MV-4-11 (cell line): ENCODE results near the gene SCMH1.
"Not testable (repeated sequence)": the region's sequence is repeated elsewhere in the genome, so short reads cannot be mapped to it uniquely, and the experiment has no call there.

ENCODE experiments used
- DNase-seq: peaks from one replicate; lab custom pipeline; 2025; lab: John Stamatoyannopoulos, UW

SCMH1 gene

GRCh38 chr1:41152622-41153044 is 89.5 kb downstream of the SCMH1 start:
- DNase-seq, result no peak

- no peak for DNase-seq
These were observed 90.3 kb downstream of the SCMH1 start for GRCh38 chr1:41151846-41152245.

GRCh38 chr1:41149570-41149969 is 92.5 kb downstream of the SCMH1 start:
- DNase-seq, result no peak

GRCh38 chr1:41144285-41144684 is 97.8 kb downstream of the SCMH1 start:
- no peak for DNase-seq

- no peak for DNase-seq
These were observed 103.6 kb downstream of the SCMH1 start for GRCh38 chr1:41138549-41138948.

- no peak for DNase-seq
These were observed 106.7 kb downstream of the SCMH1 start for GRCh38 chr1:41135196-41135947.

GRCh38 chr1:41134325-41134724 is 107.8 kb downstream of the SCMH1 start:
- DNase-seq, result not testable (repeated sequence)

- DNase-seq, result peak; percentile 27
These were observed 119.1 kb downstream of the SCMH1 start for GRCh38 chr1:41122851-41123518.

- no peak for DNase-seq
These were observed 120.0 kb downstream of the SCMH1 start for GRCh38 chr1:41122148-41122547.

GRCh38 chr1:41118645-41119044 is 123.5 kb downstream of the SCMH1 start:
- DNase-seq, result no peak

GRCh38 chr1:41117241-41117640 is 124.9 kb downstream of the SCMH1 start:
- DNase-seq, result not testable (repeated sequence)

- no peak for DNase-seq
These were observed 131.4 kb downstream of the SCMH1 start for GRCh38 chr1:41110736-41111135.

- DNase-seq, result no peak
These were observed 131.8 kb downstream of the SCMH1 start for GRCh38 chr1:41110286-41110685.

GRCh38 chr1:41109310-41110197 is 132.6 kb downstream of the SCMH1 start:
- peak; percentile 83 for DNase-seq

- DNase-seq, result peak; percentile 18
These were observed 133.3 kb downstream of the SCMH1 start for GRCh38 chr1:41108696-41109275.

- peak; percentile 66 for DNase-seq
These were observed 138.3 kb downstream of the SCMH1 start for GRCh38 chr1:41103766-41104165.

GRCh38 chr1:41102653-41103052 is 139.5 kb downstream of the SCMH1 start:
- no peak for DNase-seq

GRCh38 chr1:41101950-41102607 is 140.0 kb downstream of the SCMH1 start:
- DNase-seq, result no peak

- DNase-seq, result no peak
These were observed 141.0 kb downstream of the SCMH1 start for GRCh38 chr1:41101076-41101475.

GRCh38 chr1:41100170-41100569 is 141.9 kb downstream of the SCMH1 start:
- no peak for DNase-seq

GRCh38 chr1:41098730-41099460 is 143.2 kb downstream of the SCMH1 start:
- no peak for DNase-seq
